Measurements from ENCODE around the gene EMX2. TPM values are rescaled to one million over a fixed set of nuclear protein-coding genes. Genes with fewer than 3 reads are reported as not detected.
"Not testable (repeated sequence)": the region's sequence is repeated elsewhere in the genome, so short reads cannot be mapped to it uniquely, and the experiment has no call there.

EMX2 gene
- total RNA-seq, 4 donors from 2014 or later, result 0.25 to 0.28 TPM; not detected in 2

- TF ChIP-seq CTCF (IDR thresholded peaks at IDR 0.05), result no peak
- DNase-seq (ENCODE audit: low spot score) (no peak), ATAC-seq (ENCODE audit: low FRiP score) (no peak)
Measured at GRCh38 chr10:117570880-117571279, 28.3 kb downstream of the EMX2 start.

- TF ChIP-seq CTCF (IDR thresholded peaks at IDR 0.05), result no peak
- ATAC-seq (ENCODE audit: low FRiP score) (no peak), DNase-seq (ENCODE audit: low spot score) (no peak)
Measured at GRCh38 chr10:117574498-117575146, 32.1 kb downstream of the EMX2 start.

DNA sequence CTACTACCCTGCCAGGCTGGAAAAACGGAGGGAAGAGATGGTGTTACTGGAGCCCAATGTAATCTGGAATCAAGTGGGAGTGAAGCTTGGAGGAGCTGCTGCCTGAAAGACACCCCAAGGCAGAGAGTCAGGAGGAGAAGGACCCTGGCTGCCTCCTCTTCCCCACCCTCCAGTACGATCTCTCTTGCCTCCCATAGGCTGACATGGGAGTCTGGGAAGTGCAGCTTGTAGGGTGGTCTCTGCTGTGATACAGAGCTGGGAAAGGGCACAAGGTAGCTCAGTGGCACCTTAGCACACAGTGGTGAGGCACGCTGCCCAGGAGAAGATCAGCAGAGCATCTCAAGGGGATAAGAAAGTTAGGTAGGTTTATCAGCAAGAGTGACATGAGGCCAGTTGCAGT lies 35.9 kb downstream of the EMX2 start:
- no peak for DNase-seq (ENCODE audit: low spot score)
- no peak for TF ChIP-seq CTCF (IDR thresholded peaks at IDR 0.05)

GRCh38 chr10:117578999-117579590 lies 36.5 kb downstream of the EMX2 start:
- ATAC-seq (ENCODE audit: low FRiP score) (no peak), DNase-seq (ENCODE audit: low spot score) (no peak)
- TF ChIP-seq CTCF (IDR thresholded peaks at IDR 0.05), result no peak

More for the DNA sequence above, 35.9 kb downstream of the EMX2 start:
- no peak for ATAC-seq (ENCODE audit: low FRiP score)

DNA sequence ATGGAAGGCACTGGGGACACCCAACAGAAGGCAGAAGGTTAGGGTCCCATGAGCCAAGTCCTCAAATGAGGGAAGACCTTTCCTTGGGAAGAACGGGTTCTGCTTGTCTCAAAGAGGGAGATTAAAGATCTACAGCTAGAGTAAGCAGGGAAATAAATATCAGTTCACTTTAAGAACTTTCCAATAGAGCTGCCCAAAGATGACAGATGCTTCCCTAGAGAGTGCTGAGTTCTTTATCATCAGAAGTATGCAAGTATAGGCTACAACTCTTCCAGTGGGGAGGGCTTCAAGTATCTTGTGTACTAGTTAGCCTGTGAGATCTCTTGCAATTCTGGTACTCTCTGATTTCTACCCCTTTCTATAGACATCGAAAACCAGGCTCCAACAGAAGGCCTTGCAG lies 39.4 kb downstream of the EMX2 start:
- TF ChIP-seq CTCF (IDR thresholded peaks at IDR 0.05), result no peak
- ATAC-seq (ENCODE audit: low FRiP score) (no peak), DNase-seq (ENCODE audit: low spot score) (no peak)

DNA sequence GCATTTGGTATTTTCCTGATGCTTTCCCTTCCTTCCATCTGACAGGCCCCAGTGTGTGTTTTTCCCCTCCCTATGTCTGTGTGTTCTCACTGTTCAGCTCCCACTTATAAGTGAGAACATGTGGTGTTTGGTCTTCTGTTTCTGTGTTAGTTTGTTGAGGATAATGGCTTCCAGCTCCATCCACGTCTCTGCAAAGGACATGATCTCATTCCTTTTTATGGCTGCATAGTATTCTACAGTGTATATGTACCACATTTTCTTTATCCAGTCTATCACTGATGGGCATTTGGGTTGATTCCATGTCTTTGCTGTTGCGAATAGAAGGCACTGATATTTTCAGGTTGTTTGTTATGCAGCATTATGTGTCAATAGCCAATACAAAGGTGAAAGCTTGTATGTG lies 42.3 kb downstream of the EMX2 start:
- not testable (repeated sequence) for DNase-seq (ENCODE audit: low spot score); ATAC-seq (ENCODE audit: low FRiP score)

DNA sequence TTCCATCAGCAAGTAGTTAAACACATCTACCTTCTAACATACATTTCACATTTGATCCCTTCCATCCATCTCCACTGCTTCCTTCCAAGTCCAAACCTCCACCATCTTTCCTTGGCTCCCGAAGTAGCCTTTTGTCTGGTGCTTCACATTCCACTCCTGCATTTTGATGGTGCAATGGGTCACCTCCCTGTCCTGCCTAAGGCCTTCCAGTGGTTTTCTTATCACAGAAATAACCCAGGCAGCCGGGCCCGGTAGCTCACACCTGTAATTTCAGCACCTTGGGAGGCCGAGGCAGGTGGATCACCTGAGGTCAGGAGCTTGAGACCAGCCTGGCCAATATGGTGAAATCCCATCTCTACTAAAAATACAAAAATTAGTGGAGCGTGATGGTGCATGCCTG lies 44.5 kb downstream of the EMX2 start:
- DNase-seq (ENCODE audit: low spot score) (no peak), ATAC-seq (ENCODE audit: low FRiP score) (no peak)
- TF ChIP-seq CTCF (IDR thresholded peaks at IDR 0.05), result no peak

Data from omental fat pad (tissue), 4 donors.